NT2/D1 (cell line): ENCODE data around the gene THBS2.

ENCODE experiments used
- DNase-seq: peaks from one replicate; pipeline ENCODE4 v3.0.0-alpha.2; 2011; ENCODE audit warnings: low read depth, low spot score
- H3K27me3 ChIP-seq: 2 replicates; pipeline ENCODE4 v1.6.0; 2011; ENCODE audit warnings: mild to moderate bottlenecking; ENCODE audit not compliant: insufficient read length, insufficient read depth
- H3K36me3 ChIP-seq: 2 replicates; pipeline ENCODE4 v1.6.1; 2011; ENCODE audit warnings: mild to moderate bottlenecking, low read length, mixed read lengths; ENCODE audit not compliant: insufficient read depth, insufficient read length
- H3K4me1 ChIP-seq: 2 replicates; pipeline ENCODE4 v1.5.1; 2011; ENCODE audit not compliant: insufficient read depth, insufficient read length
- H3K4me3 ChIP-seq: 2 replicates; pipeline ENCODE4 v1.5.1; 2011; ENCODE audit warnings: low read depth; ENCODE audit not compliant: insufficient read length
- H3K9ac ChIP-seq: 2 replicates; pipeline ENCODE4 v1.6.0; 2011; ENCODE audit warnings: low read depth; ENCODE audit not compliant: insufficient read length
- H3K9me3 ChIP-seq: 2 replicates; pipeline ENCODE4 v1.5.1; 2011; ENCODE audit warnings: mild to moderate bottlenecking, low read length; ENCODE audit not compliant: insufficient read depth
- SUZ12 ChIP-seq: IDR thresholded peaks from 2 replicates; pipeline ENCODE4 v1.6.1; 2011; ENCODE audit not compliant: insufficient read length, insufficient read depth; ENCODE audit errors: extremely low read depth
- YY1 ChIP-seq: IDR thresholded peaks from 2 replicates; pipeline ENCODE4 v1.6.1; 2011; ENCODE audit not compliant: insufficient read length, insufficient read depth
- ZNF274 ChIP-seq: IDR thresholded peaks from 2 replicates; pipeline ENCODE4 v1.6.1; 2011; ENCODE audit warnings: mild to moderate bottlenecking, low read depth, low read length

The THBS2 gene

GRCh38 chr6:169240591-169241390, 12.9 kb downstream of the THBS2 start:
- Histone ChIP-seq H3K9me3 (no peaks in the 10 kb centered on the region), H3K9ac (no peak overlapping the region), H3K36me3 (peaks cover 4% of the 10 kb centered on the region), H3K4me1 (peaks cover 2% of the 10 kb centered on the region), H3K4me3 (no peak overlapping the region), H3K27me3 (no peaks in the 10 kb centered on the region)
- DNase-seq = no peak
- TF ChIP-seq YY1 (no peak), SUZ12 (no peak), ZNF274 (no peak)

- H3K9me3 ChIP-seq = no peaks in the 10 kb centered on the region
These were observed 13.5 kb downstream of the THBS2 start for GRCh38 chr6:169240125-169240524.

GRCh38 chr6:169239181-169239580, 14.5 kb downstream of the THBS2 start:
- Histone ChIP-seq H3K36me3 (peaks cover 4% of the 10 kb centered on the region), H3K4me1 (peaks cover 2% of the 10 kb centered on the region), H3K27me3 (no peaks in the 10 kb centered on the region), H3K9ac (no peak overlapping the region), H3K9me3 (no peaks in the 10 kb centered on the region), H3K4me3 (no peak overlapping the region)
- no peak for TF ChIP-seq YY1
- no peak for TF ChIP-seq ZNF274
- TF ChIP-seq SUZ12 = no peak
- no peak for DNase-seq

More at GRCh38 chr6:169240125-169240524, 13.5 kb downstream of the THBS2 start:
- no peak for TF ChIP-seq YY1
- no peak for TF ChIP-seq ZNF274
- TF ChIP-seq SUZ12 = no peak
- H3K36me3 ChIP-seq = peaks cover 4% of the 10 kb centered on the region
- no peak overlapping the region for H3K4me3 ChIP-seq
- no peaks in the 10 kb centered on the region for H3K27me3 ChIP-seq
- H3K4me1 ChIP-seq = peaks cover 2% of the 10 kb centered on the region
- no peak overlapping the region for H3K9ac ChIP-seq
- no peak for DNase-seq

DNA sequence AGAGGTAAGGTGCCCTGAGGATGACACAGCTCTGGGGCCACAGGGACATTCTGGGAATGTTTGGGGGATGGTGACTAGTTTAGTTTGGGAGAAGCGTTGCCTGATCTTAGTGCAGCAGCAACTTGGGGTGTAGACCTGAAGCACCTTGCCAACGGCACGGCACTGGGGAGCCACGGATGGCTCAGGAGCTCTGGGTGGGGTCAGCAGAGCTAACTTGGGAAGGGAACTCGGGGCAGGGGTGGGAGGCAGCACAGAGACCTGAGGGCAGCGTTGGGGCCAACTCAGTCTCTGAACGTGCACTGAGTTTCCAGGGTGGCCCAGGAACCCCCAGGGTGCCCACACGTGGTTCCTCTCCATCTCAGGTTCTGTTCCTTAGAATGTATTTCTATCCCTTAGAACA, 14.9 kb downstream of the THBS2 start:
- H3K4me1 ChIP-seq = peaks cover 2% of the 10 kb centered on the region
- DNase-seq = no peak
- H3K9ac ChIP-seq = no peak overlapping the region
- H3K9me3 ChIP-seq = no peaks in the 10 kb centered on the region
- TF ChIP-seq YY1 (no peak), ZNF274 (no peak), SUZ12 (no peak)
- no peak overlapping the region for H3K4me3 ChIP-seq
- H3K36me3 ChIP-seq = peaks cover 4% of the 10 kb centered on the region
- H3K27me3 ChIP-seq = no peaks in the 10 kb centered on the region

GRCh38 chr6:169237496-169238134, 16.0 kb downstream of the THBS2 start:
- H3K27me3 ChIP-seq = no peaks in the 10 kb centered on the region
- H3K9ac ChIP-seq = no peak overlapping the region
- no peaks in the 10 kb centered on the region for H3K9me3 ChIP-seq
- H3K4me3 ChIP-seq = no peak overlapping the region
- DNase-seq = no peak
- H3K36me3 ChIP-seq = peaks cover 4% of the 10 kb centered on the region
- no peak for TF ChIP-seq YY1
- no peak for TF ChIP-seq ZNF274
- no peak for TF ChIP-seq SUZ12
- peaks cover 2% of the 10 kb centered on the region for H3K4me1 ChIP-seq

GRCh38 chr6:169236988-169237387, 16.7 kb downstream of the THBS2 start:
- no peaks in the 10 kb centered on the region for H3K27me3 ChIP-seq
- H3K9me3 ChIP-seq = no peaks in the 10 kb centered on the region
- H3K9ac ChIP-seq = no peak overlapping the region
- H3K4me3 ChIP-seq = no peak overlapping the region
- no peak for DNase-seq
- no peak for TF ChIP-seq SUZ12
- TF ChIP-seq ZNF274 = no peak
- no peak for TF ChIP-seq YY1
- H3K4me1 ChIP-seq = peaks cover 2% of the 10 kb centered on the region
- peaks cover 4% of the 10 kb centered on the region for H3K36me3 ChIP-seq

DNA sequence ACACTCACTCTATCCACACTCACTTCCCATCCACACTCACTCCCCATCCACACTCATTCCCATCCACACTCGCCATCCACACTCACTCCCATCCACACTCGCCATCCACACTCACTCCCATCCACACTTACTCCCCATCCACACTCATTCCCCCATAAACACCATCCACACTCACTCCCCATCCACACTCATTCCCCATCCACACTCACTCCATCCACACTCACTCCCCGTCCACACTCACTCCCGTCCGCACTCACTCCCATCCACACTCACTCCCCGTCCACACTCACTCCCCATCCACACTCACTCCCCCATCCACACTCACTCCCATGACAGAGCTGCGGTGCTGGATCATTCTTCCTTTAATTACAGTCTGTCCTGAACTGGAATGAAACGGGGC, 17.1 kb downstream of the THBS2 start:
- no peaks in the 10 kb centered on the region for H3K9me3 ChIP-seq
- no peak overlapping the region for H3K9ac ChIP-seq
- TF ChIP-seq SUZ12 (no peak), ZNF274 (no peak), YY1 (no peak)
- DNase-seq = no peak
- peaks cover under 1% of the 10 kb centered on the region for H3K36me3 ChIP-seq
- no peaks in the 10 kb centered on the region for H3K27me3 ChIP-seq
- peaks cover 2% of the 10 kb centered on the region for H3K4me1 ChIP-seq
- H3K4me3 ChIP-seq = no peak overlapping the region
